Measurements from ENCODE around the gene SPOCK2.

Gene SPOCK2

GRCh38 chr10:72058347-72058898 lies 29.9 kb downstream of the SPOCK2 start:
- DNase-seq (ENCODE audit: low read depth in 2 of 2) = no peak

GRCh38 chr10:72056932-72057751 lies 31.2 kb downstream of the SPOCK2 start:
- DNase-seq (ENCODE audit: low read depth in 2 of 2) = no peak

GRCh38 chr10:72056113-72056512 lies 32.2 kb downstream of the SPOCK2 start:
- no peak for DNase-seq (ENCODE audit: low read depth in 2 of 2)

DNA sequence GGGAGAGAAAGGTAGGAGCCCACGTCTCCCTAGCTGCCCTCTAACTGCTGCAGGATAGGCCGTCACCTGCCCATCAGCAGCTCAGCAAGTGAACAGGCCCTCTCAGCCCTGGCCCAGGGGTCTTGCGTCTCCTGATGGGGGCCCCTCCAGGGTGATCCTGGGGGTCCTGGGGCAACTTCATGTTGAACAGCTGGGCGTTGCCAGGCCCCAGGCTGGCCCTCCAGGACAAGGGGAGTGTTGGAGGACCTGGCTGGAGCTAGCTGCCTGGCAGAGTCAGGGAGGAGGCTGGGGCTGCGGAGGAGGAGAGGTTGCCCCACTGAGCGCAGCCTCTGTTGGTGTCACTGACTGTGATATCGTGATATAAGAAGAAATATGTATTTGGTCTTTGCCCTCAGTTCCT lies 34.7 kb downstream of the SPOCK2 start:
- DNase-seq (ENCODE audit: low read depth in 2 of 2) = no peak

DNA sequence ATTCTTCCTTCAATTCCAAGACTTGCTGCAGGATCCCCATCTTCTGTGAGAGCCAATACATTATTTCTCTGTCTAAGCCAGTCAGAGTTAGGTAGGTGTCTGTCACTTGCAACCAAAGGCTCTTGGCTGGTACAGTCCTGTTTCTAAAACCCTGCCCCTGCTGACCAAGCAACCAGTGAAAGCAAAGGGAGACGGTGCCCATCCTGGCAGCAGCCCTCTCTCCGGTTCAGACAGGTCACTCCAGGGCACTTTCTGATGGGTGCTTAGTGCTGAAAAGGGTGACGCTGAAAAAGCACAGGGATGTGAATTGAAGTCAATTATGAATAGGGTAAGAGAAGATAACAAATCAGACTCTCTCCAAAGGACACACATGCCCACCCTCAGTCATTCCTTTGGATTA lies 37.5 kb downstream of the SPOCK2 start:
- no peak for DNase-seq (ENCODE audit: low read depth in 2 of 2)

- DNase-seq (ENCODE audit: low read depth in 2 of 2) = no peak
These were observed 38.2 kb downstream of the SPOCK2 start for GRCh38 chr10:72049969-72050781.

DNA sequence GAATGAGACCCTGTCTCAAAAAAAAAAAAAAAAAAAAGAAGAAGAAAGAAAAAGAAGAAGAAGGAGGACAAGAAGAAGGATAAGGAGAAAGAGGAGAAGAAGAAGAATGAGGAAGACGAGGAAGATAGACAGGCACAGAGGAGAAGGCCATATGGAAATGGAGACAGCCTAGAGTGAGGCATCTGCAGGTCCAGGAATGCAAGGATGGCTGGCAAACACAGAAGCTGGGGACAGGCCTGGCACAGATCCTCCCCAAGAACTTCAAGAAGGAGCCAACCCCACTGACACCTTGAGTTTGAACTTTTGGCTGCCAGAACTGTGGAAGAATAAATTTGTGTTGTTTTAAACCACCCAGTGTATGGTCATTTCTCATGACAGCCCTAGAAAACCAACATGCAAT lies 38.9 kb downstream of the SPOCK2 start:
- no peak for DNase-seq (ENCODE audit: low read depth in 2 of 2)

GRCh38 chr10:72048450-72049124 lies 39.8 kb downstream of the SPOCK2 start:
- peak; percentile 72 to 92 for DNase-seq (ENCODE audit: low read depth in 2 of 2)

DNA sequence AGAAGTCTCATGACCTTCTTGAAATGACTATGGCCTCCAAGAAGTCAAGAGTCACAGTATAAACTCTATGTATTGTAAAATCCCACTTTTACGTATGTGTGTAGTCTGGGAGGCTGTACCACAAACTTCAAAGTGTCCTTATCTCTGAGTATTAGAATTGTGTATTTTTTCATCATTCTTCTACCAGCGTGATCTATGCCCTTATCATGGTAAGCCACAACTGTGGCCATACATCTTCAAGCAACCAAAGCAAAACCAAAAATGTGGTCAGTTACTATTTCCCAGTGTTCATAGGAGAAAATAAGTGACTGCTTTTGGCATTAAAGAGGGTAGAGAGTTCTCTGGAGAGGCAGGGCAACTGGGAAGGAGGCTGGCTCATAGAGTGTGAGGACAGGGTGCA lies 42.8 kb downstream of the SPOCK2 start:
- DNase-seq (ENCODE audit: low read depth in 2 of 2) = no peak

DNA sequence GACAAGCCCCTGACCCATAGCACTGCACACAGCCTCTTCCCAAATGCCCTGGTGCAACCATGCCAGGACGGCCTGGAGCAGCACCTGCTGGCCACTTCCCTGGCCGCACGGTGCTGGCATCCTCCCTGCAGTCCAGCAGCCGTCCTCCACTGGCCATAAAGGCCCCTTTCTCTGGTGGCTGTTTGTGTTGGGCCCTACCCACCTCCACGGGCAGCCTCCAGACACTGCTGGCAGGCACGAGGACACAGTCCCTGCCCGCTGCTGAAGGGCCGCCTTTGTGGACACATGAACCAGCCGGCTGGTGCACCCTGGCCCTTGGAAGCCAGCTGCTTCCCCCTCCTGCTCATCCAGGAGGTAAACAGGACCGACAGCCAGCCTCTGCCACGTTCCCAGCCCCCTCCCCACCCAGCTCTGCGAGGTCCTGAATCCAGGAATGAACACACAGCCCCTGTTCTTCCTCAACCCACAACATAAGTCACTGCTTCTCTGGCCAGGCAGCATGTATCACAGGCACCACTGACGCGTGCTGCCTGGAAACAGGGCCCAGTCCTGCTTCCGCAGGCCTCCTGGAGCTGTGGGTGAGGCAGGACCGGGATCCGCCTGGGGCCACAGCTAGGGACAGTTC lies 43.8 kb downstream of the SPOCK2 start:
- DNase-seq (ENCODE audit: low read depth in 2 of 2) = no peak

GRCh38 chr10:72043016-72043834 lies 45.1 kb downstream of the SPOCK2 start:
- no peak for DNase-seq (ENCODE audit: low read depth in 2 of 2)

- DNase-seq (ENCODE audit: low read depth in 2 of 2) = no peak
These were observed 46.9 kb downstream of the SPOCK2 start for GRCh38 chr10:72041491-72041890.

GRCh38 chr10:72039377-72039776 lies 49.0 kb downstream of the SPOCK2 start:
- DNase-seq (ENCODE audit: low read depth in 2 of 2) = no peak

DNA sequence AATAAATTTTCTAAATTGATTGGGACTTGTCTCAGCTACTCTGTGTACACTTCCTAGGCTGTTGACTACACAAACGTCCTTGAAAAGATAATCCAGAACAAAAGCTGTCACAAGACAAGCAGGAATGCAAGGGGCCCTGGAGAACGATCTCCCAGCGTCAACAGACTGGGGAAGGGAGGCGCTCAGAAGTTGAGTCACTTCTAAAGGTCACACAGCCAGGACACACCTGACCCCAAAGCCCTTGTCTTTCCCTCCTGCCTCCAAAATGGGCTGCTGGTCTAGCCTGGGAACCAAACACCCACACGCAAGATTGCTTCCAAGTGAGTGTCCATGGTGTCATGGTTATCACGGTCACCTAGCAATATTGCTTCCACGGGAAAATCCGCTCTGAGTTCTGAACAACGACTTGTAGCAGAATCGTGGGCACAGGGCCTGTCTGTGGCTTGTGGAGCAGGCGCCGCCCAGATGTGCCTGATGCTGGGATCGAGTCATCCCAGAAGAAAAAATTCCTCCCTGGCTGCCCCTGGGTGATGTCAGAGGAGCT lies 49.8 kb downstream of the SPOCK2 start:
- DNase-seq (ENCODE audit: low read depth in 2 of 2) = no peak

- no peak for DNase-seq (ENCODE audit: low read depth in 2 of 2)
These were observed 50.5 kb downstream of the SPOCK2 start for GRCh38 chr10:72037811-72038210.

DNA sequence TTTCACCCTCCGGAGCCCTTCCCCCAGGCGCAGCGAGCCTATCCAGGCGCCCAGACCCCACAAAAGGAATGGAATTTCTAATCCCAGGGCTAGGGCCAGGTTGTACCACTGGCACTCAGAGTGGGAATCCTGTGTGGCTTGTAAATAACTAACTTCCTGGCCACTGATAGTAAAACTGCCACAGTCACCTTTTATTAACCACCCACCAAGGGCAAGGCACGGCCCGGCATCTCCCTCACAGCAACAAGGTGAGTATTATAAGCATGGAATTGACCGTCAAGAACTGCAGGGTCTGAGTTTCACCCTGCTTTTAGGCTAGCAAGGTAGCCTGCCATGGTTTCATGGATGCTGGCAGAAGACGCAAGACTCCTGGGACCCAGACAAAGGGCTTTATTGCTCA lies 51.1 kb downstream of the SPOCK2 start:
- no peak for DNase-seq (ENCODE audit: low read depth in 2 of 2)

GRCh38 chr10:72035252-72035887 lies 53.0 kb downstream of the SPOCK2 start:
- no peak for DNase-seq (ENCODE audit: low read depth in 2 of 2)

- DNase-seq (ENCODE audit: low read depth in 2 of 2) = no peak
These were observed 53.6 kb downstream of the SPOCK2 start for GRCh38 chr10:72034761-72035160.

GRCh38 chr10:72034040-72034499 lies 54.3 kb downstream of the SPOCK2 start:
- no peak for DNase-seq (ENCODE audit: low read depth in 2 of 2)
